Neural cell (in vitro differentiated cells): ENCODE results near the gene EFCAB6.

Source experiments
- EZH2 ChIP-seq: fragments of 200-600, 300-800 bp; shearing (Covaris generic), sonication (generic); IDR thresholded peaks from 2 replicates; pipeline ENCODE4 v1.6.1; 2014; ENCODE audit warnings: antibody characterized with exemption, low read length, borderline replicate concordance, mild to moderate bottlenecking; ENCODE audit not compliant: insufficient read depth, poor library complexity, severe bottlenecking
- POLR2AphosphoS5 ChIP-seq: IDR thresholded peaks from 2 replicates; pipeline ENCODE4 v1.6.1; 2012
- REST ChIP-seq: IDR thresholded peaks from 2 replicates; pipeline ENCODE4 v1.6.1; 2012; ENCODE audit warnings: borderline replicate concordance
- TAF1 ChIP-seq: IDR thresholded peaks from 2 replicates; pipeline ENCODE4 v1.6.1; 2012; ENCODE audit warnings: low read depth
- TF ChIP-seq, protein P1 (sequence below): fragments of 450-650 bp; IDR thresholded peaks from 2 replicates; pipeline ENCODE4 v1.5.1; 2014; ENCODE audit warnings: antibody characterized with exemption, mild to moderate bottlenecking, moderate library complexity; ENCODE audit not compliant: poor library complexity, severe bottlenecking

GRCh38 chr22:43835166-43835565, 23.1 kb upstream of the EFCAB6 start:
- no peak for TF ChIP-seq REST
- no peak for TF ChIP-seq POLR2AphosphoS5
- TF ChIP-seq, protein P1, sequence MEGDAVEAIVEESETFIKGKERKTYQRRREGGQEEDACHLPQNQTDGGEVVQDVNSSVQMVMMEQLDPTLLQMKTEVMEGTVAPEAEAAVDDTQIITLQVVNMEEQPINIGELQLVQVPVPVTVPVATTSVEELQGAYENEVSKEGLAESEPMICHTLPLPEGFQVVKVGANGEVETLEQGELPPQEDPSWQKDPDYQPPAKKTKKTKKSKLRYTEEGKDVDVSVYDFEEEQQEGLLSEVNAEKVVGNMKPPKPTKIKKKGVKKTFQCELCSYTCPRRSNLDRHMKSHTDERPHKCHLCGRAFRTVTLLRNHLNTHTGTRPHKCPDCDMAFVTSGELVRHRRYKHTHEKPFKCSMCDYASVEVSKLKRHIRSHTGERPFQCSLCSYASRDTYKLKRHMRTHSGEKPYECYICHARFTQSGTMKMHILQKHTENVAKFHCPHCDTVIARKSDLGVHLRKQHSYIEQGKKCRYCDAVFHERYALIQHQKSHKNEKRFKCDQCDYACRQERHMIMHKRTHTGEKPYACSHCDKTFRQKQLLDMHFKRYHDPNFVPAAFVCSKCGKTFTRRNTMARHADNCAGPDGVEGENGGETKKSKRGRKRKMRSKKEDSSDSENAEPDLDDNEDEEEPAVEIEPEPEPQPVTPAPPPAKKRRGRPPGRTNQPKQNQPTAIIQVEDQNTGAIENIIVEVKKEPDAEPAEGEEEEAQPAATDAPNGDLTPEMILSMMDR = no peak
- TF ChIP-seq TAF1 = no peak
- no peak for TF ChIP-seq EZH2
